Rectal smooth muscle tissue (tissue), 1 donor: Measurements from ENCODE around the gene SLC35A5.

ENCODE experiments used
- H3K27ac ChIP-seq: one replicate; pipeline ENCODE4 v1.7.0; 2013; ENCODE audit warnings: low read depth, low read length, inconsistent platforms
- H3K27me3 ChIP-seq: one replicate; pipeline ENCODE4 v1.7.0; 2013; ENCODE audit warnings: low read length; ENCODE audit not compliant: control insufficient read depth, insufficient read depth
- H3K36me3 ChIP-seq: one replicate; pipeline ENCODE4 v1.7.0; 2013; ENCODE audit warnings: low read length; ENCODE audit not compliant: control insufficient read depth, insufficient read depth
- H3K4me1 ChIP-seq: one replicate; pipeline ENCODE4 v1.7.0; 2013; ENCODE audit warnings: low read length; ENCODE audit not compliant: control insufficient read depth, insufficient read depth
- H3K4me3 ChIP-seq: one replicate; pipeline ENCODE4 v1.7.0; 2013; ENCODE audit warnings: low read length
- H3K9ac ChIP-seq: one replicate; pipeline ENCODE4 v1.7.0; 2013; ENCODE audit warnings: low read length

The SLC35A5 gene

DNA sequence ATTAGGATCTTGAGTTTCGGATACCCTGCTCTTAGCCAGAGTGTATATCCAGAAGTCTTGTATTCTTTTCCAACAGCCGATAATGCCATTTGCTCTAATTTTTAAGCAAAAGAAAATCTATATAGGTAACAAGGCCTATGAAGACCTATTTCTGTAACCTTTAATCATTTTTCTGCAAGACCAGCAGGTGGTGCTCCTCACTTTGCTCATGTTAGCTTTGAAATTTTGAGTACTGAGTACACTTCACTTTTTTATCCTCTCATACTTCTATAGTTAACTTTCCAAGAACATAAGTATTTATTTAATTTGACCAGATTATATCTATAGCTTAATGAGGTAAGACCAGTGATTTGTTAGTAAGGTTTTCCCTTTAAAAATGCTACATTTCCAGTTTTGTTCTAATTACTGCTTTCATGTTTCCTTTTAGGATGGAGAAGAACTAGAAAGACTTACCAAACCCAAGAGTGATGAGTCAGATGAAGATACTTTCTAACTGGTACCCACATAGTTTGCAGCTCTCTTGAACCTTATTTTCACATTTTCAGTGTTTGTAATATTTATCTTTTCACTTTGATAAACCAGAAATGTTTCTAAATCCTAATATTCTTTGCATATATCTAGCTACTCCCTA is 20.5 kb downstream of the SLC35A5 start:
- no peak overlapping the region for H3K9ac ChIP-seq
- H3K27me3 ChIP-seq = no peaks in the 10 kb centered on the region
- H3K27ac ChIP-seq = no peak overlapping the region
- H3K36me3 ChIP-seq = peaks cover 2% of the 10 kb centered on the region
- H3K4me3 ChIP-seq = no peak overlapping the region
- no peaks in the 10 kb centered on the region for H3K4me1 ChIP-seq

DNA sequence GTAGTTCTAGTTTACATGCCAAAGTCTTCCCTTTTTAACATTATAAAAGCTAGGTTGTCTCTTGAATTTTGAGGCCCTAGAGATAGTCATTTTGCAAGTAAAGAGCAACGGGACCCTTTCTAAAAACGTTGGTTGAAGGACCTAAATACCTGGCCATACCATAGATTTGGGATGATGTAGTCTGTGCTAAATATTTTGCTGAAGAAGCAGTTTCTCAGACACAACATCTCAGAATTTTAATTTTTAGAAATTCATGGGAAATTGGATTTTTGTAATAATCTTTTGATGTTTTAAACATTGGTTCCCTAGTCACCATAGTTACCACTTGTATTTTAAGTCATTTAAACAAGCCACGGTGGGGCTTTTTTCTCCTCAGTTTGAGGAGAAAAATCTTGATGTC is 21.3 kb downstream of the SLC35A5 start:
- H3K4me1 ChIP-seq = no peaks in the 10 kb centered on the region
- H3K9ac ChIP-seq = no peak overlapping the region
- no peak overlapping the region for H3K27ac ChIP-seq
- no peaks in the 10 kb centered on the region for H3K27me3 ChIP-seq
- H3K36me3 ChIP-seq = peaks cover 2% of the 10 kb centered on the region
- no peak overlapping the region for H3K4me3 ChIP-seq

DNA sequence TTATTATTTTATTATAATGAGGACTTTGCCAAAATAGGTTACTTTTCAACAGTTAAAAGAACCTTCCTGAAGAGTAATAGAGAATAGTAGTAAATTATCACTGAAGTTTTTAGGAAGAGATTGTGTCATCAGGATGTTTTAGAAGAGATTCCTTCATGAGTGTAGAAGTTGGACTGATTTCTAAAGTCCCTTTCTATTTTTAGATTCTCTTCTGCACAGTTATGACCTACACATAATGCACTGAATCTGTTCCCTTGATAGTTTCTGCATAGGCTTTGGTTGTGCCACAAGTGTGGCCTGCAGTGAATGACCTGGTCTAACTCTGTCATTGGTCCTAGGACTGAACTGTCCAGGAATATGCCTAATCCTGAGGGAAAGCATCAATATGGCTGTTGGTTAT is 23.9 kb downstream of the SLC35A5 start:
- no peaks in the 10 kb centered on the region for H3K27me3 ChIP-seq
- no peak overlapping the region for H3K9ac ChIP-seq
- no peaks in the 10 kb centered on the region for H3K4me1 ChIP-seq
- H3K4me3 ChIP-seq = no peak overlapping the region
- H3K36me3 ChIP-seq = peaks cover 2% of the 10 kb centered on the region
- H3K27ac ChIP-seq = no peak overlapping the region

DNA sequence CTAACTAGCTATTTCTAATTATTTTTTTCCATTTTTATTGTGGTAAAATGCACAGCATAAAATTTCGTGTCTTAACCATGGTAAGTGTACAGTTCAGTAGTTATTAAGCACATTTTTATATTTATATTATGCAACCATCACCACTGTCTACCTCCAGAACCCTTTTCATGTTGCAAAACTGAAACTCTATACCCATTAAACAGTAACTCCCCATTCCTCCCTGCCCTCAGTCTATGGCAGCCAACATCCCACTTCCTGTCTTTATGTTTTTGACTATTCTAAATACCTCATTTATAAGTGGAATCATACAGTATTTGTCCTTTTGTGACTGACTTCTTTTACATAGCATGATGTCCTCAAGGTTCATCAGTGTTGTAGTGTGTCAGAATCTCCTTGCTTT is 25.5 kb downstream of the SLC35A5 start:
- H3K27me3 ChIP-seq = no peaks in the 10 kb centered on the region
- peaks cover 2% of the 10 kb centered on the region for H3K36me3 ChIP-seq
- no peak overlapping the region for H3K27ac ChIP-seq
- H3K4me1 ChIP-seq = no peaks in the 10 kb centered on the region
- no peak overlapping the region for H3K9ac ChIP-seq
- no peak overlapping the region for H3K4me3 ChIP-seq

DNA sequence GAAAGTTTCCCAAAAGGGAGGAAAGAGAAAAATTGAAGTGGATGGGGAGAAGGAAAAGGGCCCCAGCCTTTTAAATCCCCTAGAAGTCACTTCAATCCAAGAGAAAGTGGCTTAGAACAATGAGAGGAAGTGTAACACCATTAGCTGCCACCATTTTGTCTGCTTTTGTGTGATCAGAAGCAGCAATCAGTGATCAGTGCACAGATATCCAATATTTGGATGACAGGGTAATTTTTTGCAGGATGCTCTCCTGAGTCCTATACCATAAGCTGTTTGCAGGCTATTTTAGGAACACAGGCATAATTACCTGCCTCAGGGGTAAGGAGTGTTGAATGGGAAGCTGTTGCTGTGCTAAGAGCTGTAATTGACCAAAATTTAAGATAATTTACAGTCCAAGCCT is 31.4 kb downstream of the SLC35A5 start:
- H3K27me3 ChIP-seq = no peaks in the 10 kb centered on the region
- no peak overlapping the region for H3K4me3 ChIP-seq

DNA sequence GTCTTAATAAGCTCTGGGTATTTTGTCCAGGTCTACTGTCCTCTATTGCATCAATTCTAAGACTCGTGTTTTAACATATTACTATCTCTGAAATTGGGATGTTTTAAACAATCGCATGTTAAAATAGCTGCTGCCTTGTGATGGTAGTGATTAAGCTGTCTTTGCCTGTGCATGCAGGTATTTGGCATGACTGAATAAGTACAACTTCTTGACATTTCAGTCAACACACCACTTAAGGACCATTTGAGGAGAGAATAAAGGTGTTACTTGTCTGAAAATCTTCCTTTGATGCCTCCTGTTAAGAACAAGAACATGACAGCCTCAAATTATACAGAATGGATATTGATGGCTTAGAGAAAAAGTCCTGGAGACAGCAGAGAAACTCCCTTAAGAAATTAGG is 33.0 kb downstream of the SLC35A5 start:
- Histone ChIP-seq H3K36me3 (peaks cover 4% of the 10 kb centered on the region), H3K27me3 (no peaks in the 10 kb centered on the region), H3K9ac (no peak overlapping the region), H3K4me3 (no peak overlapping the region), H3K4me1 (no peaks in the 10 kb centered on the region), H3K27ac (no peak overlapping the region)

More for the DNA sequence above, 31.4 kb downstream of the SLC35A5 start:
- H3K27ac ChIP-seq = no peak overlapping the region
- H3K9ac ChIP-seq = no peak overlapping the region
- no peaks in the 10 kb centered on the region for H3K4me1 ChIP-seq
- peaks cover 4% of the 10 kb centered on the region for H3K36me3 ChIP-seq

DNA sequence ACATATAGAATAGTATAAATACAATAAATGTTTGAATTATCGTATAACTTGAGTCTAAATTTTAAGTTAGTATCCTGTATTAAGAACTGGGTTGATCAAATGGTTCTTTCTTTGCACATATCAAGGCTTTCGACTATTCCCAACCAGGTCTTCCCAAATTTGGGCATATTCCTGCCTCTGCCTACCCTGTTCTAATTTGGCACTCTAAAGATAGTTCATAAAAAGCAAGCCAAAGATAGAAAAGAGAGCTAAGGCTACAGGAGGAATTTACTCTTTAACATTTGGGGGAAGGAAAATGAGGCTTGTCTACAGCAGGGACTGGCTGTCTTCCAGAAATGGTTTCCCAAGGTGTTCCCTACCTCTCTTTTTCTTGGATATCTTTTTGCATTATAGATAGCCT is 36.1 kb downstream of the SLC35A5 start:
- Histone ChIP-seq H3K9ac (no peak overlapping the region), H3K27me3 (no peaks in the 10 kb centered on the region), H3K4me1 (no peaks in the 10 kb centered on the region), H3K36me3 (peaks cover 4% of the 10 kb centered on the region), H3K4me3 (no peak overlapping the region), H3K27ac (no peak overlapping the region)

DNA sequence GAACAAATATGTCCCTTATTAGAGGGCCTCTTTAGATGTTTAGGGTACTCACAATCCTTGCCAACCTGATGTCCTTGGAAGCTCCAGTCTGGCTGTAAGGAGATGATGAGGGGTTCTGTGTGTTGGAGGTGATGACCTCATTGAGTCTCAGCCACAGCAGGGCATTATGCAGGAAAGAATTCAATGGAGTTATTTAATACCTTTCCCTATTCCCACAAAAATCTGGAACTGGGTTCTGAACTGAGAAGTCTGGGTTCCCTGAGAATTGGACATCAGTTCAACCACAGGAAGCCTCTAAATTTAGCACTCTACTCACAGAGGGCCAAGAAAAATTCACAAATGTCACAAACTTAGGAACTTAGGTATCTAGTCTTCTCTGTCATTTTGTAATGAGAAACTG is 36.9 kb downstream of the SLC35A5 start:
- Histone ChIP-seq H3K27ac (no peak overlapping the region), H3K4me3 (no peak overlapping the region), H3K36me3 (no peaks in the 10 kb centered on the region), H3K9ac (no peak overlapping the region), H3K4me1 (no peaks in the 10 kb centered on the region), H3K27me3 (no peaks in the 10 kb centered on the region)

DNA sequence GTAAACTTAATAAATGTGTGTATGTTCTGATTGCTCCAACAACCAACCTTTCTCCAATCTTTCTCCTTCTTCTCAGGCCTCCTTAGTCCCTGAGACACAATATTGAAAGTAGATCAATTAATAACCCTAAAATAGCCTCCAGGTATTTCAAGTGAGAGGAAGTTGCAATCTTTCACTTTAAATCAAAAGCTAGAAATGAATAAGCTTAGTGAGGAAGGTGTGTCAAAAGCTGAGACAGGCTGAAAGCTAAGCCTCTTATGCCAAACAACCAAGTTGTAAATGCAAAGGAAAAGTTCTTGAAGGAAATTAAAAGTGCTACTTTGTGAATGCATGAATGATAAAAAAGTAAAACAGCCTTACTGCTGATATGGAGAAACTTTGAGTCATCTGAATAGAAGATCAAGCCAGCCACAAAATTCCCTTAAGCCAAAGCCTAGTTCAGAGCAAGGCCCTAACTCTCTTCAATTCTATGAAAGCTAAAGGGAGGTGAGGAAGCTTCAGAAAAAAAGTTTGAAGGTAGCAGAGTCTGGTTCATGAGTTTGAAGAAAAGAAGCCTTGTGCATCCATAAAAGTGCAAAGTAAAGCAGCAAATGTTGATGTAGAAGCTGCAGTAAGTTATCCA is 40.5 kb downstream of the SLC35A5 start:
- H3K27me3 ChIP-seq = no peaks in the 10 kb centered on the region
- no peak overlapping the region for H3K9ac ChIP-seq
- H3K27ac ChIP-seq = no peak overlapping the region
- H3K4me3 ChIP-seq = no peak overlapping the region
- no peaks in the 10 kb centered on the region for H3K4me1 ChIP-seq
- H3K36me3 ChIP-seq = no peaks in the 10 kb centered on the region

DNA sequence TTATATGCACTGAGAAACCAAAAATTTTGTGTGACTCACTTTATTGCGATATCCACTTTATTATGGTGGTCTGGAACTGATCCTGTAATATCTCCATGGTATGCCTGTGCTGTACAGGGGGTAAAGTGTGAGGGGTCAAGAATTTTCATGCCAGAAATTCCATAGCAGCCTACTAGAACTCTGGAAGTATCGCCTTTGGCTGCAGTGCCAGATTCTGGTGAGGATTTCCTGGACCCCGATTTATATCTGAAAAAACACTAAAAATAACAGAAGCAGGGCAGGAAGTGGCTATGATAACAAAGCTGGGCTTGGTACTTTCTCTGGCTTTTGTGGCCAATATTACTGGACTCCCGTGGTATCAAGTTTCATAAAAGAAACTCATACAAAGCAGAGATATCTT is 42.7 kb downstream of the SLC35A5 start:
- Histone ChIP-seq H3K9ac (no peak overlapping the region), H3K4me1 (no peaks in the 10 kb centered on the region), H3K4me3 (no peak overlapping the region), H3K36me3 (no peaks in the 10 kb centered on the region), H3K27ac (no peak overlapping the region), H3K27me3 (no peaks in the 10 kb centered on the region)

DNA sequence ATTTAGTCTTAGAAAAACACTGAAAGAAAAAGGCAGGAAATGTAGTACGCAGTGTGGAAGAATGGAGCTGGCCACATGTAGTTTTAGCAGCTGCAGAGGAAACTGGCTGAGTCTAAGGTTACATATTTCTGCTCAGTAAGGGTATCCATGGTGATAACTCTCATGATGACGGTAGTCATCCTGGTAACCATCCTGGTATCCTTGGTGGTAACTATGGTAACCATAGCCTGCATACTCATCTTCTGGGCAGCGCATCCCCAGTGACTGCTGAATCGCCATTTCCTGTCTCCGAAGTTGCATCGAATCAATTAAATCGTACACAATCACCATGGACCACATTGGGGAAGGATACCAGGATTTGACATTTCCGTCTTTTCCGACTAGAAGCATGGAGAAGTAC is 43.4 kb downstream of the SLC35A5 start:
- H3K27ac ChIP-seq = no peak overlapping the region
- H3K36me3 ChIP-seq = no peaks in the 10 kb centered on the region
- no peaks in the 10 kb centered on the region for H3K4me1 ChIP-seq
- no peak overlapping the region for H3K9ac ChIP-seq
- no peak overlapping the region for H3K4me3 ChIP-seq
- no peaks in the 10 kb centered on the region for H3K27me3 ChIP-seq

DNA sequence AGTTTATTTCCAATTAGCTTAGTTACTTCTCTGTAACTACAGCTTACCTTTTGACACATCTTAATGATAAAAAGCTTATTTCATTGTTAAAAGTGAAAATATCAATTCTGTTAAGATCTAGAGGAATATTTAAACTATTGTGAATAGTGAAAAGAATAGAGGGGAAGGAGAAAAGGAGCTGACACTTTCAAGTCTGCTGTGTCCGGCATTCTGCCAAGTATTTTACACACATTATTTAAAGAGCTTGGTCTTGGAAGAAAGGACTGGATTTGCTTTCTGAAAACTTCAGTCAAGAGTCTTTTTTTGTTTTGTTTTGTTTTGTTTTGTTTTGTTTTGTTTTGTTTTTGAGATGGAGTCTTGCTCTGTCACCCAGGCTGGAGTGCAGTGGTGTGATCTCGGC is 44.3 kb downstream of the SLC35A5 start:
- Histone ChIP-seq H3K4me3 (no peak overlapping the region), H3K27me3 (no peaks in the 10 kb centered on the region), H3K4me1 (no peaks in the 10 kb centered on the region), H3K36me3 (no peaks in the 10 kb centered on the region), H3K9ac (no peak overlapping the region), H3K27ac (no peak overlapping the region)

DNA sequence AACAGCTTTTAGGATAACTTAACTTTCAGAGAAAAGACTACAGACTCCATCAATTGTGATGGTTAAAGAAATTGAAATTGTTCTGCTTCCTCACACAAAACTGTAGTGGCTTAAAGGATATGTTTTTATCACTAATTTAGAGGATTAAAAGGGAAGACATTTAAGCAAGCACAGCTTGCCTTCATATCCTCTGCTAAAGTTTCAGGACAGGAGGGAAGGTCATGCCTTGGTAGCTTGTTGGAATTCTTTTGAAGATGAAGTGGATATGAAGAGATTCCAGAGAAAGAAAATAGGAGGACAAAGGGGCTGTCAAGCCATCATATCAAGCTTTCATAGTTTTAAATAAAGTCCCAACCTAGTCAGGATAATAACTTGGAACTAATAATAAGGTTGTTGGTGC is 46.0 kb downstream of the SLC35A5 start:
- H3K4me1 ChIP-seq = no peaks in the 10 kb centered on the region
- no peaks in the 10 kb centered on the region for H3K36me3 ChIP-seq
- no peak overlapping the region for H3K27ac ChIP-seq
- H3K27me3 ChIP-seq = no peaks in the 10 kb centered on the region
- H3K9ac ChIP-seq = no peak overlapping the region
- H3K4me3 ChIP-seq = no peak overlapping the region
